CD4-positive, alpha-beta memory T cell (primary cell): ENCODE measurements around the gene DOCK11. TPM values are rescaled to one million over a fixed set of nuclear protein-coding genes. Genes with fewer than 3 reads are reported as not detected.

Source experiments
- CTCF ChIA-PET: fragments of 350-600 bp; sonication (Branson Sonifier 250); formaldehyde crosslinking; loops from one replicate; lab custom pipeline; 2021; ENCODE audit warnings: inconsistent platforms; ENCODE audit not compliant: partially characterized antibody; lab: Charles Lee
- POLR2A ChIA-PET: fragments of 350-600 bp; sonication (Branson Sonifier 250); formaldehyde crosslinking; loops from one replicate; lab custom pipeline; 2021; ENCODE audit not compliant: partially characterized antibody; lab: Charles Lee
- DNase-seq, 5 donors: peaks; one replicate each; pipeline versions ENCODE4 v3.0.0 to v3.0.0-alpha.2; 2020 to 2022; ENCODE audit warnings: mixed read lengths in 1 of 5
- H3K27ac ChIP-seq: one replicate; pipeline ENCODE4 v1.7.0; 2013; ENCODE audit warnings: low read depth, low read length
- H3K27me3 ChIP-seq: 2 replicates; pipeline ENCODE4 v1.7.0; 2013; ENCODE audit warnings: mild to moderate bottlenecking, low read length, moderate library complexity; ENCODE audit not compliant: insufficient read depth
- H3K36me3 ChIP-seq: 2 replicates; pipeline ENCODE4 v1.7.0; 2013; ENCODE audit warnings: mild to moderate bottlenecking, low read length, moderate library complexity; ENCODE audit not compliant: insufficient read depth
- H3K4me1 ChIP-seq: 2 replicates; pipeline ENCODE4 v1.7.0; 2013; ENCODE audit warnings: mild to moderate bottlenecking, low read length, moderate library complexity; ENCODE audit not compliant: insufficient read depth
- H3K4me3 ChIP-seq, 2 donors: one replicate each; pipeline ENCODE4 v1.7.0; 2013; ENCODE audit warnings: low read length in 2 of 2, mild to moderate bottlenecking in 1 of 2
- H3K9me3 ChIP-seq, 2 donors: one replicate each; pipeline ENCODE4 v1.7.0; 2013; ENCODE audit warnings: low read length in 2 of 2, control low read depth in 1 of 2; ENCODE audit not compliant: control insufficient read depth in 1 of 2
- H3K27ac Mint-ChIP-seq, 7 donors: one replicate each; pipeline ENCODE4 v1.8.0; 2020 to 2021; ENCODE audit warnings: mixed read lengths in 7 of 7, mild to moderate bottlenecking in 6 of 7, inconsistent platforms in 3 of 7, moderate library complexity in 3 of 7
- H3K27me3 Mint-ChIP-seq, 2 donors: one replicate each; pipeline ENCODE4 v1.8.0; 2020 to 2021; ENCODE audit warnings: mixed read lengths in 2 of 2
- H3K36me3 Mint-ChIP-seq, 2 donors: one replicate each; pipeline ENCODE4 v1.8.0; 2020 to 2021; ENCODE audit warnings: mixed read lengths in 2 of 2, inconsistent platforms in 1 of 2, mild to moderate bottlenecking in 1 of 2
- H3K4me1 Mint-ChIP-seq, 4 donors: one replicate each; pipeline ENCODE4 v1.8.0; 2020 to 2021; ENCODE audit warnings: mixed read lengths in 4 of 4, mild to moderate bottlenecking in 1 of 4
- H3K4me3 Mint-ChIP-seq, 8 donors: one replicate each; pipeline ENCODE4 v1.8.0; 2020 to 2021; ENCODE audit warnings: mixed read lengths in 8 of 8, mild to moderate bottlenecking in 7 of 8, moderate library complexity in 6 of 8, inconsistent platforms in 3 of 8
- H3K9me3 Mint-ChIP-seq, 8 donors: one replicate each; pipeline ENCODE4 v1.8.0; 2020 to 2021; ENCODE audit warnings: mixed read lengths in 8 of 8, mild to moderate bottlenecking in 5 of 8, inconsistent platforms in 3 of 8, moderate library complexity in 1 of 8
- intact Hi-C: fragments of 100-400 bp; cut with micrococcal nuclease; formaldehyde crosslinking; loops from one replicate; pipeline ENCODE4 v1.15.1; 2023
- polyA plus RNA-seq, 2 donors: library from polyadenylated mRNA; unstranded; fragments of 300-500 nt; fragmentation: Illumina TruSeq; gene quantifications; one replicate each; pipeline ENCODE4 v1.2.3, GENCODE V29; 2021
- total RNA-seq, 2 experiments: library from RNA; stranded (reverse); gene quantifications; one replicate each; pipeline ENCODE4 v1.2.3, GENCODE V29; 2021

DOCK11 gene
- total and polyA plus RNA-seq, 4 experiments from 2014 or later = 14.5 to 112 (median 75.0) TPM

GRCh38 chrX:118724365-118724764, 228.8 kb downstream of the DOCK11 start:
- CTCF ChIA-PET = no interaction called here
- H3K9me3 Mint-ChIP-seq = peaks cover 0 to 1% (median 0%) of the 10 kb centered on the region in 8 donors

GRCh38 chrX:118724775-118725174, 229.2 kb downstream of the DOCK11 start:
- POLR2A ChIA-PET = no interaction called here
- Histone ChIP-seq H3K4me1 (no peaks in the 10 kb centered on the region), H3K27me3 (no peaks in the 10 kb centered on the region), H3K36me3 (no peaks in the 10 kb centered on the region), H3K9me3 (no peaks in the 10 kb centered on the region), H3K4me3 (no peak overlapping the region), H3K27ac (no peak overlapping the region)
- intact Hi-C loops = no loop called here
- no peak overlapping the region for H3K27ac Mint-ChIP-seq
- peaks cover 1 to 8% (median 5%) of the 10 kb centered on the region in 4 donors for H3K4me1 Mint-ChIP-seq
- no peak overlapping the region for H3K4me3 Mint-ChIP-seq
- peaks cover 0 to 1% (median 0%) of the 10 kb centered on the region in 8 donors for H3K9me3 Mint-ChIP-seq
- CTCF ChIA-PET = no interaction called here
- DNase-seq = no peak
- H3K36me3 Mint-ChIP-seq = no peaks in the 10 kb centered on the region
- H3K27me3 Mint-ChIP-seq = peaks cover 4 to 14% of the 10 kb centered on the region in 2 donors

More at GRCh38 chrX:118724365-118724764, 228.8 kb downstream of the DOCK11 start:
- Histone ChIP-seq H3K27ac (no peak overlapping the region), H3K27me3 (no peaks in the 10 kb centered on the region), H3K4me1 (no peaks in the 10 kb centered on the region), H3K9me3 (no peaks in the 10 kb centered on the region), H3K4me3 (no peak overlapping the region), H3K36me3 (no peaks in the 10 kb centered on the region)
- Mint-ChIP-seq H3K27me3 (peaks cover 4 to 14% of the 10 kb centered on the region in 2 donors), H3K4me1 (peaks cover 1 to 8% (median 5%) of the 10 kb centered on the region in 4 donors), H3K4me3 (no peak overlapping the region), H3K36me3 (no peaks in the 10 kb centered on the region), H3K27ac (no peak overlapping the region)
- POLR2A ChIA-PET = no interaction called here
- DNase-seq = no peak
- intact Hi-C loops = no loop called here

- Histone ChIP-seq H3K36me3 (no peaks in the 10 kb centered on the region), H3K9me3 (no peaks in the 10 kb centered on the region), H3K4me3 (no peak overlapping the region), H3K27ac (no peak overlapping the region), H3K4me1 (no peaks in the 10 kb centered on the region), H3K27me3 (no peaks in the 10 kb centered on the region)
- Mint-ChIP-seq H3K27ac (no peak overlapping the region), H3K4me1 (peaks cover 1 to 8% (median 5%) of the 10 kb centered on the region in 4 donors), H3K36me3 (no peaks in the 10 kb centered on the region), H3K27me3 (peaks cover 4 to 11% of the 10 kb centered on the region in 2 donors), H3K4me3 (peak overlapping the region in 4 of 8 donors; percentile 11 to 46 (median 38)), H3K9me3 (peaks cover 0 to 1% (median 0%) of the 10 kb centered on the region in 8 donors)
- no peak for DNase-seq
- ChIA-PET POLR2A (no interaction called here), CTCF (no interaction called here)
- intact Hi-C loops = no loop called here
Measured at GRCh38 chrX:118726396-118726795, 230.8 kb downstream of the DOCK11 start.

- H3K36me3 Mint-ChIP-seq = no peaks in the 10 kb centered on the region
- no peaks in the 10 kb centered on the region for H3K9me3 ChIP-seq
- H3K4me1 Mint-ChIP-seq = peaks cover 1 to 8% (median 5%) of the 10 kb centered on the region in 4 donors
- intact Hi-C loops = no loop called here
- H3K27me3 Mint-ChIP-seq = peaks cover 5 to 10% of the 10 kb centered on the region in 2 donors
- no peak within 1 kb of the TSS for H3K4me3 ChIP-seq
- no peak within 1 kb of the TSS for H3K27ac Mint-ChIP-seq
- no peaks in the 10 kb centered on the region for H3K4me1 ChIP-seq
- H3K36me3 ChIP-seq = no peaks in the 10 kb centered on the region
- DNase-seq = no peak
- H3K27me3 ChIP-seq = no peaks in the 10 kb centered on the region
- H3K27ac ChIP-seq = no peak within 1 kb of the TSS
- no peaks in the 10 kb centered on the region for H3K9me3 Mint-ChIP-seq
- H3K4me3 Mint-ChIP-seq = peak within 1 kb of the TSS; percentile 57 to 77 (median 60)
- ChIA-PET CTCF (no interaction called here), POLR2A (no interaction called here)
Measured at GRCh38 chrX:118726887-118727685, 231.5 kb downstream of the DOCK11 start, which contains the start of gene IL13RA1. Gene IL13RA1, plus strand, starts transcription at chrX:118727606. Its CDS starts 33 bp downstream, at chrX:118727639.

GRCh38 chrX:118727686-118728339, 232.2 kb downstream of the DOCK11 start:
- Mint-ChIP-seq H3K4me1 (peaks cover 1 to 8% (median 5%) of the 10 kb centered on the region in 4 donors), H3K9me3 (peaks cover 0 to 4% (median 0%) of the 10 kb centered on the region in 8 donors), H3K4me3 (peak overlapping the region; percentile 56 to 77 (median 60)), H3K36me3 (no peaks in the 10 kb centered on the region), H3K27me3 (peaks cover 5 to 10% of the 10 kb centered on the region in 2 donors), H3K27ac (no peak overlapping the region)
- no peak overlapping the region for H3K4me3 ChIP-seq
- POLR2A ChIA-PET = no interaction called here
- no peak for DNase-seq
- H3K4me1 ChIP-seq = no peaks in the 10 kb centered on the region
- no peaks in the 10 kb centered on the region for H3K9me3 ChIP-seq
- CTCF ChIA-PET = no interaction called here
- intact Hi-C loops = no loop called here
- no peaks in the 10 kb centered on the region for H3K27me3 ChIP-seq
- H3K27ac ChIP-seq = no peak overlapping the region
- H3K36me3 ChIP-seq = no peaks in the 10 kb centered on the region

- peak overlapping the region in 2 of 8 donors; percentile 16 to 21 for H3K4me3 Mint-ChIP-seq
- intact Hi-C loops = no loop called here
Measured at GRCh38 chrX:118729042-118729652, 233.5 kb downstream of the DOCK11 start.

More at GRCh38 chrX:118729042-118729652, 233.5 kb downstream of the DOCK11 start:
- Histone ChIP-seq H3K4me3 (no peak overlapping the region), H3K9me3 (no peaks in the 10 kb centered on the region), H3K4me1 (no peaks in the 10 kb centered on the region), H3K36me3 (no peaks in the 10 kb centered on the region), H3K27me3 (no peaks in the 10 kb centered on the region), H3K27ac (no peak overlapping the region)
- POLR2A ChIA-PET = no interaction called here
- CTCF ChIA-PET = no interaction called here
- H3K9me3 Mint-ChIP-seq = peaks cover 0 to 12% (median 0%) of the 10 kb centered on the region in 8 donors
- peaks cover 1 to 8% (median 5%) of the 10 kb centered on the region in 4 donors for H3K4me1 Mint-ChIP-seq
- no peaks in the 10 kb centered on the region for H3K36me3 Mint-ChIP-seq
- H3K27ac Mint-ChIP-seq = no peak overlapping the region
- DNase-seq = no peak
- peaks cover 5% of the 10 kb centered on the region in 2 donors for H3K27me3 Mint-ChIP-seq
